K562 (cell line): ENCODE results near the gene TNFSF13. TPM values are rescaled to one million over a fixed set of nuclear protein-coding genes. Genes with fewer than 3 reads are reported as not detected.

ENCODE experiments used
- DEAF1 ChIP-seq: fragments of 450-650 bp; formaldehyde crosslinking; IDR thresholded peaks from 2 replicates; pipeline ENCODE4 v1.4.0; 2020; ENCODE audit warnings: mild to moderate bottlenecking, moderate library complexity
- E2F3 ChIP-seq: fragments of 250-450 bp; sonication (Bioruptor Pico); IDR thresholded peaks from 2 replicates; pipeline ENCODE4 v1.4.0; 2020; ENCODE audit warnings: mild to moderate bottlenecking
- EP300 ChIP-seq: IDR thresholded peaks from 2 replicates; pipeline ENCODE4 v1.6.1; 2012; ENCODE audit warnings: low read length, improper control_type of control experiment
- ETV1 ChIP-seq: fragments of 450-650 bp; conservative IDR thresholded peaks from 2 replicates; pipeline ENCODE4 v1.6.1; 2016; ENCODE audit warnings: missing genetic modification characterization, control low read depth, low read depth, missing compliant biosample characterization
- EWSR1 ChIP-seq: fragments of 450-650 bp; IDR thresholded peaks from 2 replicates; pipeline ENCODE4 v1.6.1; 2018; ENCODE audit warnings: borderline replicate concordance, mild to moderate bottlenecking, low read depth, moderate library complexity; ENCODE audit not compliant: partially characterized antibody
- GTF3C2 ChIP-seq: IDR thresholded peaks from 3 replicates; pipeline ENCODE4 v1.6.1; 2011; ENCODE audit warnings: borderline replicate concordance, mild to moderate bottlenecking, moderate library complexity; ENCODE audit not compliant: insufficient read length; ENCODE audit errors: extremely low read depth
- HDAC8 ChIP-seq: fragments of 450-650 bp; IDR thresholded peaks from 2 replicates; pipeline ENCODE4 v1.6.1; 2016; ENCODE audit warnings: mild to moderate bottlenecking, missing genetic modification characterization, moderate library complexity, missing compliant biosample characterization
- HMG20B ChIP-seq: fragments of 250-450 bp; sonication (Bioruptor Pico); IDR thresholded peaks from 2 replicates; pipeline ENCODE4 v1.5.0; 2021; ENCODE audit warnings: mild to moderate bottlenecking
- ILK ChIP-seq: fragments of 450-650 bp; IDR thresholded peaks from 2 replicates; pipeline ENCODE4 v1.6.1; 2016; ENCODE audit warnings: missing genetic modification characterization, low read depth, mild to moderate bottlenecking, missing compliant biosample characterization, moderate library complexity, borderline replicate concordance
- NKRF ChIP-seq: fragments of 450-650 bp; IDR thresholded peaks from 2 replicates; pipeline ENCODE4 v1.6.1; 2016; ENCODE audit warnings: borderline replicate concordance
- RB1 ChIP-seq: fragments of 450-650 bp; IDR thresholded peaks from 2 replicates; pipeline ENCODE4 v1.6.1; 2017; ENCODE audit warnings: low read depth, mild to moderate bottlenecking
- RBM25 ChIP-seq: fragments of 200-400 bp; formaldehyde crosslinking; IDR thresholded peaks from 2 replicates; pipeline ENCODE4 v1.6.1; 2018; ENCODE audit warnings: low read length, low read depth, moderate library complexity; ENCODE audit not compliant: severe bottlenecking
- TEAD4 ChIP-seq, 2 experiments: sonication (generic) in 1 of 2; formaldehyde crosslinking in 1 of 2; IDR thresholded peaks; 2 replicates each; pipeline versions ENCODE4 v1.6.1 to v1.8.0; 2012 to 2022; ENCODE audit warnings: borderline replicate concordance in 1 of 2, inconsistent platforms in 1 of 2, low read length in 1 of 2, mild to moderate bottlenecking in 1 of 2, missing genetic modification reagents in 1 of 2
- ZBTB2 ChIP-seq: fragments of 450-650 bp; IDR thresholded peaks from 2 replicates; pipeline ENCODE4 v1.6.1; 2016; ENCODE audit warnings: antibody characterized with exemption
- ZNF134 ChIP-seq: fragments of 250-450 bp; sonication (Bioruptor Pico); conservative IDR thresholded peaks from 2 replicates; pipeline ENCODE4 v1.4.0; 2020
- ZNF224 ChIP-seq: sonication (generic); formaldehyde crosslinking; IDR thresholded peaks from 2 replicates; pipeline ENCODE4 v1.8.0; 2022; ENCODE audit warnings: mild to moderate bottlenecking, missing genetic modification reagents
- ZNF316 ChIP-seq: fragments of 450-650 bp; IDR thresholded peaks from 2 replicates; pipeline ENCODE4 v1.6.1; 2016
- ZNF449 ChIP-seq: fragments of 250-450 bp; sonication (Bioruptor Pico); IDR thresholded peaks from 2 replicates; pipeline ENCODE4 v1.8.0; 2022; ENCODE audit warnings: moderate library complexity, mild to moderate bottlenecking, inconsistent platforms
- ZNF644 ChIP-seq: fragments of 200-800 bp; sonication (Bioruptor generic); IDR thresholded peaks from 2 replicates; pipeline ENCODE4 v1.6.1; 2016; ENCODE audit warnings: low read depth, missing genetic modification characterization, missing compliant biosample characterization
- ZNF75A ChIP-seq: fragments of 450-650 bp; formaldehyde crosslinking; IDR thresholded peaks from 2 replicates; pipeline ENCODE4 v1.4.0; 2020; ENCODE audit warnings: mild to moderate bottlenecking
- polyA plus RNA-seq, 8 experiments: library from polyadenylated mRNA; depleted of rRNA in 4 of 8; stranded (reverse) in 5 of 8; unstranded in 3 of 8; fragments of >200 nt; fragmentation: Nextera tagmentation in 2 of 8; fragmentation: Illumina TruSeq in 1 of 8; extraction: Ambion mirVana in 2 of 8; extraction: Trizol in 1 of 8; gene quantifications; 2 replicates each; pipeline versions ENCODE4 v1.2.1 to v1.2.3, GENCODE V29; 2011 to 2014; ENCODE audit warnings: inconsistent platforms in 1 of 8, missing spikeins in 1 of 8
- total RNA-seq, 7 experiments: library from RNA; depleted of rRNA in 6 of 7; stranded (reverse); fragments of >200 nt in 6 of 7; fragmentation: Illumina TruSeq in 2 of 7; extraction: Trizol in 2 of 7; gene quantifications; 2 replicates each; pipeline versions ENCODE4 v1.2.1 to v1.2.3, GENCODE V29; 2011 to 2021; ENCODE audit warnings: low replicate concordance in 1 of 7

TNFSF13 gene
- total and polyA plus RNA-seq, 9 of the 15 experiments (the other 6 are each of a cell fraction or from before 2014, with no cell fraction given), result 0.04 to 0.51 (median 0.19) TPM; not detected in 1

- no peak for TF ChIP-seq ZBTB2
- TF ChIP-seq ZNF134 (CRISPR knock-in tag), result no peak
- no peak for TF ChIP-seq HDAC8 (tag)
- TF ChIP-seq ZNF449, result no peak
- TF ChIP-seq GTF3C2, result no peak
- TF ChIP-seq TEAD4 (IDR thresholded peaks at IDR 0.05; ENCODE audit: low read length), result no peak
- TF ChIP-seq TEAD4 (CRISPR knock-in tag; IDR thresholded peaks at IDR 0.05; ENCODE audit: borderline replicate concordance), result no peak
- TF ChIP-seq DEAF1 (CRISPR knock-in tag), result no peak
- no peak for TF ChIP-seq E2F3 (CRISPR knock-in tag)
- no peak for TF ChIP-seq ILK (tag)
- no peak for TF ChIP-seq RB1
- no peak for TF ChIP-seq HMG20B
- TF ChIP-seq ETV1, result peak; percentile 68
- no peak for TF ChIP-seq ZNF75A (CRISPR knock-in tag)
- no peak for TF ChIP-seq EWSR1
- no peak for TF ChIP-seq ZNF644
- TF ChIP-seq ZNF316, result no peak
- peak; percentile 57; the same call in 1 of the 2 replicates for TF ChIP-seq NKRF
- no peak for TF ChIP-seq RBM25
- TF ChIP-seq EP300, result no peak
- TF ChIP-seq ZNF224 (CRISPR knock-in tag), result no peak
Observed at GRCh38 chr17:7572338-7572587, 13.7 kb downstream of the TNFSF13 start (continued).
